ENCODE results near the gene CLEC12A. TPM values are rescaled to one million over a fixed set of nuclear protein-coding genes. Genes with fewer than 3 reads are reported as not detected.
"Not testable (repeated sequence)": the region's sequence is repeated elsewhere in the genome, so short reads cannot be mapped to it uniquely, and the experiment has no call there.

The CLEC12A gene
- total RNA-seq, 1 donor from 2014 or later, result not detected

GRCh38 chr12:9969673-9970072, 1.5 kb upstream of the CLEC12A start:
- DNase-seq (ENCODE audit: low read depth, low spot score), result no peak

- no peak for DNase-seq (ENCODE audit: low read depth, low spot score)
Measured at GRCh38 chr12:9973949-9974348, 2.7 kb downstream of the CLEC12A start.

- not testable (repeated sequence) for DNase-seq (ENCODE audit: low read depth, low spot score)
Measured at GRCh38 chr12:9974731-9975130, 3.5 kb downstream of the CLEC12A start.

GRCh38 chr12:9975614-9976013, 4.4 kb downstream of the CLEC12A start:
- no peak for DNase-seq (ENCODE audit: low read depth, low spot score)

- not testable (repeated sequence) for DNase-seq (ENCODE audit: low read depth, low spot score)
Measured at GRCh38 chr12:9976626-9977025, 5.4 kb downstream of the CLEC12A start.

- no peak for DNase-seq (ENCODE audit: low read depth, low spot score)
Measured at GRCh38 chr12:9977916-9978315, 6.7 kb downstream of the CLEC12A start.

- DNase-seq (ENCODE audit: low read depth, low spot score), result no peak
Measured at GRCh38 chr12:9980126-9980525, 8.9 kb downstream of the CLEC12A start.

- no peak for DNase-seq (ENCODE audit: low read depth, low spot score)
Measured at GRCh38 chr12:9991876-9992275, 20.7 kb downstream of the CLEC12A start.

GRCh38 chr12:9992296-9992695, 21.1 kb downstream of the CLEC12A start:
- DNase-seq (ENCODE audit: low read depth, low spot score), result no peak

- DNase-seq (ENCODE audit: low read depth, low spot score), result no peak
Measured at GRCh38 chr12:9999016-9999415, 27.8 kb downstream of the CLEC12A start, which contains the start of gene CLEC1B. Gene CLEC1B, minus strand, starts transcription at chr12:9999121. Its CDS starts 21 bp downstream, at chr12:9999100.

- DNase-seq (ENCODE audit: low read depth, low spot score), result no peak
Measured at GRCh38 chr12:10001171-10001776, 30.1 kb downstream of the CLEC12A start.

GRCh38 chr12:10012630-10013330, 41.6 kb downstream of the CLEC12A start:
- DNase-seq (ENCODE audit: low read depth, low spot score), result no peak

- no peak for DNase-seq (ENCODE audit: low read depth, low spot score)
Measured at GRCh38 chr12:10015450-10015849, 44.2 kb downstream of the CLEC12A start.

- peak; percentile 79 for DNase-seq (ENCODE audit: low read depth, low spot score)
Measured at GRCh38 chr12:10016881-10017280, 45.7 kb downstream of the CLEC12A start.

- no peak for DNase-seq (ENCODE audit: low read depth, low spot score)
Measured at GRCh38 chr12:10018386-10018785, 47.2 kb downstream of the CLEC12A start.

GRCh38 chr12:10021342-10021741, 50.1 kb downstream of the CLEC12A start:
- no peak for DNase-seq (ENCODE audit: low read depth, low spot score)

GRCh38 chr12:10025236-10025635, 54.0 kb downstream of the CLEC12A start:
- no peak for DNase-seq (ENCODE audit: low read depth, low spot score)

- DNase-seq (ENCODE audit: low read depth, low spot score), result not testable (repeated sequence)
Measured at GRCh38 chr12:10026666-10027065, 55.5 kb downstream of the CLEC12A start.

GRCh38 chr12:10027311-10027710, 56.1 kb downstream of the CLEC12A start:
- no peak for DNase-seq (ENCODE audit: low read depth, low spot score)

- DNase-seq (ENCODE audit: low read depth, low spot score), result no peak
Measured at GRCh38 chr12:10027721-10028120, 56.5 kb downstream of the CLEC12A start.

GRCh38 chr12:10030446-10030845, 59.2 kb downstream of the CLEC12A start, which contains the start of gene CLEC9A:
Gene CLEC9A, plus strand, starts transcription at chr12:10030682. Its CDS starts 22,006 bp downstream, at chr12:10052688.
- no peak for DNase-seq (ENCODE audit: low read depth, low spot score)

- DNase-seq (ENCODE audit: low read depth, low spot score), result peak; percentile 77
Measured at GRCh38 chr12:10031321-10031720, 60.1 kb downstream of the CLEC12A start.

GRCh38 chr12:10031771-10032175, 60.6 kb downstream of the CLEC12A start:
- peak; percentile 99 for DNase-seq (ENCODE audit: low read depth, low spot score)

All from pulmonary artery endothelial cell (primary cell).